Stimulated activated CD4-positive, alpha-beta T cell treated with anti-CD3 and anti-CD28 coated beads, TNF-alpha, amount 100 ng/mL, for 1 hour (primary cell): ENCODE results near the gene KLKB1.
"Not testable (repeated sequence)": the region's sequence is repeated elsewhere in the genome, so short reads cannot be mapped to it uniquely, and the experiment has no call there.

Experiments used
- DNase-seq, 3 donors: peaks; one replicate each; pipeline ENCODE4 v3.0.0-alpha.2; 2020; ENCODE audit warnings: low read depth in 3 of 3, low spot score in 1 of 3

Gene KLKB1

GRCh38 chr4:186264660-186265059 lies 37.4 kb downstream of the KLKB1 start:
- DNase-seq: no peak

GRCh38 chr4:186265250-186265649 lies 37.9 kb downstream of the KLKB1 start:
- not testable (repeated sequence) for DNase-seq

- DNase-seq: no peak
Observed at GRCh38 chr4:186265683-186266652, 38.7 kb downstream of the KLKB1 start, which contains the start of gene F11. Gene F11, plus strand, starts transcription at chr4:186266189. Its CDS starts 948 bp downstream, at chr4:186267137.

GRCh38 chr4:186266729-186267456 lies 39.6 kb downstream of the KLKB1 start:
- no peak for DNase-seq

GRCh38 chr4:186271081-186271678 lies 43.9 kb downstream of the KLKB1 start:
- DNase-seq: no peak

- DNase-seq: no peak
Observed at GRCh38 chr4:186272699-186273391, 45.5 kb downstream of the KLKB1 start.

GRCh38 chr4:186273392-186273789 lies 46.1 kb downstream of the KLKB1 start:
- not testable (repeated sequence) for DNase-seq

GRCh38 chr4:186283311-186283710 lies 56.0 kb downstream of the KLKB1 start:
- no peak for DNase-seq

- DNase-seq: no peak
Observed at GRCh38 chr4:186285147-186285546, 57.8 kb downstream of the KLKB1 start.

- DNase-seq: no peak
Observed at GRCh38 chr4:186286581-186286980, 59.3 kb downstream of the KLKB1 start.

- no peak for DNase-seq
Observed at GRCh38 chr4:186291256-186291890, 64.1 kb downstream of the KLKB1 start.

- DNase-seq: no peak
Observed at GRCh38 chr4:186294160-186294559, 66.9 kb downstream of the KLKB1 start.

- DNase-seq: no peak
Observed at GRCh38 chr4:186296481-186296880, 69.2 kb downstream of the KLKB1 start.

- DNase-seq: no peak
Observed at GRCh38 chr4:186297013-186297645, 69.8 kb downstream of the KLKB1 start.

GRCh38 chr4:186298031-186298647 lies 70.8 kb downstream of the KLKB1 start:
- DNase-seq: no peak

- no peak for DNase-seq
Observed at GRCh38 chr4:186299291-186299690, 72.0 kb downstream of the KLKB1 start.

- no peak for DNase-seq
Observed at GRCh38 chr4:186300659-186301390, 73.5 kb downstream of the KLKB1 start.

- no peak for DNase-seq
Observed at GRCh38 chr4:186304216-186304615, 76.9 kb downstream of the KLKB1 start.
